ENCODE measurements around the gene RANBP9. TPM values are rescaled to one million over a fixed set of nuclear protein-coding genes. Genes with fewer than 3 reads are reported as not detected.

Gene RANBP9
- total RNA-seq, 4 donors from 2014 or later, result 26.2 to 49.5 (median 31.3) TPM

DNA sequence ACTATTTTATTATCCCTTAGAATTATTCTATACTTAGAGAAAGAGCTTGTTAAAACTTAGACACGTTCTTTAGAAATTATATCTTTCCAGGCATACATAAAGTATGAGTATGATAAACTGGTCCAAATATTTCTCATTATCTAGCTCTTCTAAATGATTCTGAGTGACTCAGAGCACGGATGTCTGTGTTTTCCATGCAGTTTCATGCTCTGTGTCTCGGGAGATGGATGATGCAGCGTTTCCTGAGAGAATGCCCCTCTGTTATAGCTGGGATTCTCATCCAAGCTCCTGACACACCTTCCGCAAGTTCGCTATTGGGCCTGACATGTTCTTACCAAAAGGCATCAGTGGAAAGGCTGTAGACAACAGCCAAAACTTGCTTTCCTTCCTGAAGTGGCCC is 117.9 kb downstream of the RANBP9 start:
- TF ChIP-seq, protein P1, sequence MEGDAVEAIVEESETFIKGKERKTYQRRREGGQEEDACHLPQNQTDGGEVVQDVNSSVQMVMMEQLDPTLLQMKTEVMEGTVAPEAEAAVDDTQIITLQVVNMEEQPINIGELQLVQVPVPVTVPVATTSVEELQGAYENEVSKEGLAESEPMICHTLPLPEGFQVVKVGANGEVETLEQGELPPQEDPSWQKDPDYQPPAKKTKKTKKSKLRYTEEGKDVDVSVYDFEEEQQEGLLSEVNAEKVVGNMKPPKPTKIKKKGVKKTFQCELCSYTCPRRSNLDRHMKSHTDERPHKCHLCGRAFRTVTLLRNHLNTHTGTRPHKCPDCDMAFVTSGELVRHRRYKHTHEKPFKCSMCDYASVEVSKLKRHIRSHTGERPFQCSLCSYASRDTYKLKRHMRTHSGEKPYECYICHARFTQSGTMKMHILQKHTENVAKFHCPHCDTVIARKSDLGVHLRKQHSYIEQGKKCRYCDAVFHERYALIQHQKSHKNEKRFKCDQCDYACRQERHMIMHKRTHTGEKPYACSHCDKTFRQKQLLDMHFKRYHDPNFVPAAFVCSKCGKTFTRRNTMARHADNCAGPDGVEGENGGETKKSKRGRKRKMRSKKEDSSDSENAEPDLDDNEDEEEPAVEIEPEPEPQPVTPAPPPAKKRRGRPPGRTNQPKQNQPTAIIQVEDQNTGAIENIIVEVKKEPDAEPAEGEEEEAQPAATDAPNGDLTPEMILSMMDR (IDR thresholded peaks at IDR 0.05), result no peak
- no peak for TF ChIP-seq POLR2A (IDR thresholded peaks at IDR 0.05)
- Histone ChIP-seq H3K4me1 (no peaks in the 10 kb centered on the region), H3K4me3 (no peak overlapping the region), H3K27me3 (no peaks in the 10 kb centered on the region), H3K27ac (no peak overlapping the region), H3K36me3 (peaks cover 0 to 56% (median 0%) of the 10 kb centered on the region in 3 donors), H3K9me3 (no peaks in the 10 kb centered on the region)
- DNase-seq, result no peak

DNA sequence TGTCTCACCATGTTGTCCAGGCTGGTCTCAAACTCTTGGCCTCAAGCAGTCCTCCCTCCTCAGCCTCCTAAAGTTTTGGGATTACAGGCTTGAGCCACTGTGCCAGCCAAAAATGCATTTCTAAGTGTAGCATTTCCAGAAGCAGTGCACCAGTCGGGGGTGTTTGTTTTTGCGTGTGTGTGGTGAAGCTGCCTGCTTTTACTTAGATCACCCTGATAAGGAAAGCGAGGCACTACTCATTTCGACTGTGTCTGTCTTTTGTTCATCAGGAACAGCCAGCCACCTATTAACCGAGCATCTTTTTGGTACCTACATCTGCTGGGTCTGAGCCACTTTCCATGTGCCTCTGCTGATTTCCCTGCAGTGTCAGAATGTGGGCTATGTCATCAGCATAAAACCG is 118.5 kb downstream of the RANBP9 start:
- Histone ChIP-seq H3K27ac (no peak overlapping the region), H3K36me3 (peaks cover 0 to 57% (median 0%) of the 10 kb centered on the region in 3 donors), H3K9me3 (no peaks in the 10 kb centered on the region), H3K4me3 (no peak overlapping the region), H3K4me1 (no peaks in the 10 kb centered on the region), H3K27me3 (no peaks in the 10 kb centered on the region)
- DNase-seq, result no peak
- TF ChIP-seq, protein P1 (IDR thresholded peaks at IDR 0.05), result no peak
- TF ChIP-seq POLR2A (IDR thresholded peaks at IDR 0.05), result no peak

GRCh38 chr6:13591205-13591921 is 120.3 kb downstream of the RANBP9 start:
- Histone ChIP-seq H3K27me3 (no peaks in the 10 kb centered on the region), H3K9me3 (no peaks in the 10 kb centered on the region), H3K4me3 (no peak overlapping the region), H3K36me3 (peaks cover 0 to 54% (median 0%) of the 10 kb centered on the region in 3 donors), H3K27ac (no peak overlapping the region), H3K4me1 (no peaks in the 10 kb centered on the region)
- no peak for TF ChIP-seq POLR2A (IDR thresholded peaks at IDR 0.05)
- TF ChIP-seq, protein P1 (IDR thresholded peaks at IDR 0.05), result no peak
- no peak for DNase-seq

DNA sequence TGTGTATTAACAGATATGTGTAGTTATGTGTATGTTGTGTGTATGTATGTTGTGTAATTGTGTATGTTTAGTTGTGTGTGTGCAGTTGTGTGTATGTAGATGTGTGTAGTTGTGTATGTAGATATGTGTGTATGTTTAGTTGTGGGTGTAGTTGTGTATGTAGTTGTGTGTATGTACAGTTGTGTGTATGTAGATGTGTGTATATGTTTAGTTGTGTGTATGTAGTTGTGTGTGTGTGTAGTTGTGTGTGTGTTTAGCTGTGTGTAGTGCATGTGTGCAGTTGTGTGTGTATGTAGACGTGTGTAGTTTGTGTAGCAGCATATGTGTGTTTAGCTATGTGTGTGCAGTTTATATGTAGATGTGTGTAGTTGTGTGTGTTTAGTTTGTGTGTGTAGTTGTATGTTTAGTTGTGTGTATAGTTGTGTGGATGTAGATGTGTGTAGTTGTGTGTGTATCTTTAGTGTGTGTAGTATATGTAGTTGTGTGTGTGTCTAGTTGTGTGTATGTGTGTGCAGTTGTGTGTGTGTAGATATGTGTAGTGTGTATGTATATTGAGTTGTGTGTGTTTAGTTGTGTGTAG is 121.0 kb downstream of the RANBP9 start:
- H3K4me3 ChIP-seq, result no peak overlapping the region
- no peaks in the 10 kb centered on the region for H3K4me1 ChIP-seq
- H3K27me3 ChIP-seq, result no peaks in the 10 kb centered on the region
- no peak for DNase-seq
- no peak overlapping the region for H3K27ac ChIP-seq
- H3K36me3 ChIP-seq, result peaks cover 0 to 47% (median 0%) of the 10 kb centered on the region in 3 donors
- no peak for TF ChIP-seq POLR2A (IDR thresholded peaks at IDR 0.05)
- TF ChIP-seq, protein P1 (IDR thresholded peaks at IDR 0.05), result no peak
- no peaks in the 10 kb centered on the region for H3K9me3 ChIP-seq

GRCh38 chr6:13589801-13590200 is 121.8 kb downstream of the RANBP9 start:
- Histone ChIP-seq H3K36me3 (peaks cover 0 to 39% (median 0%) of the 10 kb centered on the region in 3 donors), H3K27ac (no peak overlapping the region), H3K9me3 (no peaks in the 10 kb centered on the region), H3K4me1 (no peaks in the 10 kb centered on the region), H3K4me3 (no peak overlapping the region), H3K27me3 (no peaks in the 10 kb centered on the region)
- TF ChIP-seq POLR2A (IDR thresholded peaks at IDR 0.05), result no peak
- TF ChIP-seq, protein P1 (IDR thresholded peaks at IDR 0.05), result no peak
- no peak for DNase-seq
